HepG2 (cell line): ENCODE results near the gene CLCN2. TPM values are rescaled to one million over a fixed set of nuclear protein-coding genes. Genes with fewer than 3 reads are reported as not detected.
A peak's percentile ranks its signal among the peaks of the same experiment; 100 is the strongest.

ENCODE experiments used
- ARNT ChIP-seq: fragments of 450-650 bp; IDR thresholded peaks from 2 replicates; pipeline ENCODE4 v1.6.1; 2017
- GABPB1 ChIP-seq: IDR thresholded peaks from 2 replicates; pipeline ENCODE4 v1.6.1; 2016; ENCODE audit warnings: mild to moderate bottlenecking, missing genetic modification reagents, moderate library complexity, missing compliant biosample characterization
- HNRNPLL ChIP-seq: fragments of 200-400 bp; formaldehyde crosslinking; IDR thresholded peaks from 2 replicates; pipeline ENCODE4 v1.6.1; 2017; ENCODE audit warnings: mild to moderate bottlenecking, low read depth, low read length; ENCODE audit not compliant: poor library complexity, severe bottlenecking
- HOXA3 ChIP-seq: sonication (generic); formaldehyde crosslinking; IDR thresholded peaks from 2 replicates; pipeline ENCODE4 v1.5.0; 2020; ENCODE audit warnings: missing genetic modification reagents
- KDM4B ChIP-seq: sonication (generic); formaldehyde crosslinking; IDR thresholded peaks from 2 replicates; pipeline ENCODE4 v1.4.0; 2020; ENCODE audit warnings: missing genetic modification reagents
- MAFF ChIP-seq: IDR thresholded peaks from 2 replicates; pipeline ENCODE4 v1.6.1; 2011; ENCODE audit warnings: low read depth, low read length, improper control_type of control experiment
- NCOA2 ChIP-seq: sonication (generic); formaldehyde crosslinking; IDR thresholded peaks from 2 replicates; pipeline ENCODE4 v1.8.0; 2022; ENCODE audit warnings: inconsistent platforms
- NKX3-1 ChIP-seq: sonication (generic); formaldehyde crosslinking; IDR thresholded peaks from 2 replicates; pipeline ENCODE4 v1.5.0; 2020; ENCODE audit warnings: missing genetic modification reagents
- NR2F1 ChIP-seq, 2 experiments: fragments of 450-650 bp in 1 of 2; formaldehyde crosslinking in 1 of 2; IDR thresholded peaks; 2 replicates each; pipeline versions ENCODE4 v1.5.0 to v1.6.1; 2016 to 2020; ENCODE audit warnings: mild to moderate bottlenecking in 1 of 2, missing compliant biosample characterization in 1 of 2, missing genetic modification reagents in 1 of 2, moderate library complexity in 1 of 2
- PHF8 ChIP-seq: sonication (generic); formaldehyde crosslinking; IDR thresholded peaks from 2 replicates; pipeline ENCODE4 v1.5.0; 2020; ENCODE audit warnings: missing genetic modification reagents
- SIN3A ChIP-seq: IDR thresholded peaks from 2 replicates; pipeline ENCODE4 v1.6.1; 2011; ENCODE audit warnings: low read depth, mild to moderate bottlenecking, control low read depth, low read length, borderline replicate concordance
- SP4 ChIP-seq: sonication (generic); formaldehyde crosslinking; IDR thresholded peaks from 2 replicates; pipeline ENCODE4 v1.8.1; 2023; ENCODE audit warnings: mild to moderate bottlenecking, missing genetic modification reagents
- SRSF4 ChIP-seq: fragments of 200-400 bp; formaldehyde crosslinking; IDR thresholded peaks from one replicate; pipeline ENCODE4 v1.6.1; 2018; ENCODE audit warnings: mild to moderate bottlenecking, low read depth, low read length, moderate library complexity; ENCODE audit not compliant: poor library complexity, severe bottlenecking
- WIZ ChIP-seq: sonication (generic); formaldehyde crosslinking; IDR thresholded peaks from 2 replicates; pipeline ENCODE4 v1.5.1; 2020; ENCODE audit warnings: mild to moderate bottlenecking, missing genetic modification reagents
- ZNF143 ChIP-seq: sonication (generic); formaldehyde crosslinking; IDR thresholded peaks from 2 replicates; pipeline ENCODE4 v1.4.0; 2020; ENCODE audit warnings: missing genetic modification reagents
- ZNF570 ChIP-seq: sonication (generic); formaldehyde crosslinking; IDR thresholded peaks from 2 replicates; pipeline ENCODE4 v1.4.0; 2020; ENCODE audit warnings: mild to moderate bottlenecking, missing genetic modification reagents, borderline replicate concordance
- ZNF577 ChIP-seq: sonication (generic); formaldehyde crosslinking; IDR thresholded peaks from 2 replicates; pipeline ENCODE4 v1.4.0; 2020; ENCODE audit warnings: mild to moderate bottlenecking, low read depth, missing genetic modification reagents, borderline replicate concordance
- ZNF709 ChIP-seq: sonication (generic); formaldehyde crosslinking; IDR thresholded peaks from 2 replicates; pipeline ENCODE4 v1.5.0; 2020; ENCODE audit warnings: mild to moderate bottlenecking, missing genetic modification reagents
- ZNF775 ChIP-seq: sonication (generic); formaldehyde crosslinking; IDR thresholded peaks from 2 replicates; pipeline ENCODE4 v1.4.0; 2020; ENCODE audit warnings: missing genetic modification reagents, mild to moderate bottlenecking, moderate library complexity, borderline replicate concordance
- ZSCAN25 ChIP-seq: sonication (generic); formaldehyde crosslinking; IDR thresholded peaks from 2 replicates; pipeline ENCODE4 v1.8.0; 2022; ENCODE audit warnings: mild to moderate bottlenecking, missing genetic modification reagents
- ZSCAN5A ChIP-seq: sonication (generic); formaldehyde crosslinking; IDR thresholded peaks from 2 replicates; pipeline ENCODE4 v1.8.0; 2022; ENCODE audit warnings: mild to moderate bottlenecking, missing genetic modification reagents, borderline replicate concordance
- polyA plus RNA-seq, 8 experiments: library from polyadenylated mRNA; depleted of rRNA in 3 of 8; stranded (reverse) in 7 of 8; unstranded in 1 of 8; fragments of >200 nt; fragmentation: Illumina TruSeq in 4 of 8; extraction: Trizol in 4 of 8; gene quantifications; 2 replicates each; pipeline versions ENCODE4 v1.2.1 to v1.2.3, GENCODE V29; 2011 to 2016; ENCODE audit warnings: low read depth in 4 of 8, missing spikeins in 1 of 8, mixed read lengths in 1 of 8; ENCODE audit not compliant: insufficient read depth in 1 of 8
- total RNA-seq, 5 experiments: library from RNA; depleted of rRNA; stranded (reverse); fragments of >200 nt; fragmentation: Illumina TruSeq; extraction: Trizol; gene quantifications; 2 replicates each; pipeline ENCODE4 v1.2.3, GENCODE V29; 2016; ENCODE audit warnings: low read depth in 1 of 5
- TF ChIP-seq, protein P1 (sequence below): sonication (generic); formaldehyde crosslinking; IDR thresholded peaks from 2 replicates; pipeline ENCODE4 v1.8.0; 2022; ENCODE audit warnings: mild to moderate bottlenecking, missing genetic modification reagents
- TF ChIP-seq, protein P2 (sequence below): sonication (generic); formaldehyde crosslinking; IDR thresholded peaks from 2 replicates; pipeline ENCODE4 v1.4.0; 2020; ENCODE audit warnings: missing genetic modification reagents
- TF ChIP-seq, protein P3 (sequence below): sonication (generic); formaldehyde crosslinking; IDR thresholded peaks from 2 replicates; pipeline ENCODE4 v1.4.0; 2020; ENCODE audit warnings: missing genetic modification reagents
- TF ChIP-seq, protein P4 (sequence below): sonication (generic); formaldehyde crosslinking; IDR thresholded peaks from 2 replicates; pipeline ENCODE4 v1.4.0; 2020; ENCODE audit warnings: missing genetic modification reagents, borderline replicate concordance

The CLCN2 gene
- total and polyA plus RNA-seq, 2 of the 13 experiments (the other 11 are each of a cell fraction or from before 2014, with no cell fraction given), result 11.4 to 13.5 TPM

DNA sequence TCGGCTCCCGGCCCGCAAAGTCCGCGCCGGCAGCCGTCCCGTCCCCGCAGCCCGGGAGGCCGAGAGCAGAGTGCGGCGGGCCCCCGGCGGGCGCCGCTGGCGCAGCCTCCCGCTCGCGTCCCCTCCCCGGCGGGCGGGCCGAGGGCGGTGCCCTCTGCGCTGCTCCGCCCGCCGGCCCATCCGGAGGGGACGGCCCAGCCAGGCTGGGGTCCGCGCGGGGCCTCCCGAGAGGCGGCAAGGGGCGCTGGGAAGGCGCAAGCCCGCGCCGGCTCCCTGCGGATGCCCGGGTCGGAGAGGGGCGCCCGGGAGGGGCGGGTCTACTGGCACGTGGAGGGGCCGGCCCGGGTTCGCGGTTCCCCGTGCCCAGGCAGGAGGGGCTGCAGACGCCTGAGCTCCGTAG lies at the start of gene CLCN2, which contains the start of gene POLR2H (continued):
- TF ChIP-seq, protein P1, sequence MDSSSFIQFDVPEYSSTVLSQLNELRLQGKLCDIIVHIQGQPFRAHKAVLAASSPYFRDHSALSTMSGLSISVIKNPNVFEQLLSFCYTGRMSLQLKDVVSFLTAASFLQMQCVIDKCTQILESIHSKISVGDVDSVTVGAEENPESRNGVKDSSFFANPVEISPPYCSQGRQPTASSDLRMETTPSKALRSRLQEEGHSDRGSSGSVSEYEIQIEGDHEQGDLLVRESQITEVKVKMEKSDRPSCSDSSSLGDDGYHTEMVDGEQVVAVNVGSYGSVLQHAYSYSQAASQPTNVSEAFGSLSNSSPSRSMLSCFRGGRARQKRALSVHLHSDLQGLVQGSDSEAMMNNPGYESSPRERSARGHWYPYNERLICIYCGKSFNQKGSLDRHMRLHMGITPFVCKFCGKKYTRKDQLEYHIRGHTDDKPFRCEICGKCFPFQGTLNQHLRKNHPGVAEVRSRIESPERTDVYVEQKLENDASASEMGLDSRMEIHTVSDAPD (CRISPR knock-in tag), result no peak
- peak; percentile 94 for TF ChIP-seq HNRNPLL
- no peak for TF ChIP-seq NCOA2
- TF ChIP-seq HOXA3, result peak; percentile 44
- no peak for TF ChIP-seq ZNF570
- peak; percentile 54; the same call in 1 of the 2 replicates for TF ChIP-seq ZNF143 (CRISPR knock-in tag)
- peak; percentile 42; the same call in 1 of the 2 replicates for TF ChIP-seq ZNF709 (CRISPR knock-in tag)
- 0 out of 2 replicates have a peak, but pooled peaks have one; percentile 18 for TF ChIP-seq ZSCAN25 (CRISPR knock-in tag)
- no peak for TF ChIP-seq ZSCAN5A (CRISPR knock-in tag)
- TF ChIP-seq ZNF775 (CRISPR knock-in tag), result no peak
- no peak for TF ChIP-seq NR2F1 (CRISPR knock-in tag; IDR thresholded peaks at IDR 0.05)
- TF ChIP-seq SP4, result peak; percentile 52; the same call in 1 of the 2 replicates
- TF ChIP-seq GABPB1 (CRISPR knock-in tag), result peak; percentile 49; the same call in 1 of the 2 replicates
- peak; percentile 55; the same call in 1 of the 2 replicates for TF ChIP-seq PHF8
- TF ChIP-seq, protein P2, sequence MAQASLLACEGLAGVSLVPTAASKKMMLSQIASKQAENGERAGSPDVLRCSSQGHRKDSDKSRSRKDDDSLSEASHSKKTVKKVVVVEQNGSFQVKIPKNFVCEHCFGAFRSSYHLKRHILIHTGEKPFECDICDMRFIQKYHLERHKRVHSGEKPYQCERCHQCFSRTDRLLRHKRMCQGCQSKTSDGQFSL, result no peak
- no peak; the same call in 1 of the 2 replicates for TF ChIP-seq WIZ (CRISPR knock-in tag)
- TF ChIP-seq SIN3A, result 0 out of 2 replicates have a peak, but pooled peaks have one; percentile 44
- TF ChIP-seq, protein P3, sequence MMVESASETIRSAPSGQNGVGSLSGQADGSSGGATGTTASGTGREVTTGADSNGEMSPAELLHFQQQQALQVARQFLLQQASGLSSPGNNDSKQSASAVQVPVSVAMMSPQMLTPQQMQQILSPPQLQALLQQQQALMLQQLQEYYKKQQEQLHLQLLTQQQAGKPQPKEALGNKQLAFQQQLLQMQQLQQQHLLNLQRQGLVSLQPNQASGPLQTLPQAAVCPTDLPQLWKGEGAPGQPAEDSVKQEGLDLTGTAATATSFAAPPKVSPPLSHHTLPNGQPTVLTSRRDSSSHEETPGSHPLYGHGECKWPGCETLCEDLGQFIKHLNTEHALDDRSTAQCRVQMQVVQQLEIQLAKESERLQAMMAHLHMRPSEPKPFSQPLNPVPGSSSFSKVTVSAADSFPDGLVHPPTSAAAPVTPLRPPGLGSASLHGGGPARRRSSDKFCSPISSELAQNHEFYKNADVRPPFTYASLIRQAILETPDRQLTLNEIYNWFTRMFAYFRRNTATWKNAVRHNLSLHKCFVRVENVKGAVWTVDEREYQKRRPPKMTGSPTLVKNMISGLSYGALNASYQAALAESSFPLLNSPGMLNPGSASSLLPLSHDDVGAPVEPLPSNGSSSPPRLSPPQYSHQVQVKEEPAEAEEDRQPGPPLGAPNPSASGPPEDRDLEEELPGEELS (CRISPR knock-in tag), result no peak
- TF ChIP-seq ARNT, result no peak
- no peak for TF ChIP-seq KDM4B
- no peak for TF ChIP-seq SRSF4
- no peak for TF ChIP-seq MAFF
- no peak for TF ChIP-seq NKX3-1 (CRISPR knock-in tag)
- TF ChIP-seq, protein P4, sequence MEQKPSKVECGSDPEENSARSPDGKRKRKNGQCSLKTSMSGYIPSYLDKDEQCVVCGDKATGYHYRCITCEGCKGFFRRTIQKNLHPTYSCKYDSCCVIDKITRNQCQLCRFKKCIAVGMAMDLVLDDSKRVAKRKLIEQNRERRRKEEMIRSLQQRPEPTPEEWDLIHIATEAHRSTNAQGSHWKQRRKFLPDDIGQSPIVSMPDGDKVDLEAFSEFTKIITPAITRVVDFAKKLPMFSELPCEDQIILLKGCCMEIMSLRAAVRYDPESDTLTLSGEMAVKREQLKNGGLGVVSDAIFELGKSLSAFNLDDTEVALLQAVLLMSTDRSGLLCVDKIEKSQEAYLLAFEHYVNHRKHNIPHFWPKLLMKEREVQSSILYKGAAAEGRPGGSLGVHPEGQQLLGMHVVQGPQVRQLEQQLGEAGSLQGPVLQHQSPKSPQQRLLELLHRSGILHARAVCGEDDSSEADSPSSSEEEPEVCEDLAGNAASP (CRISPR knock-in tag), result no peak
- no peak for TF ChIP-seq ZNF577 (CRISPR knock-in tag)
